Activated CD4-positive, CD25-positive, alpha-beta regulatory T cell treated with anti-CD3 and anti-CD28 coated beads, Interleukin-2, amount 50 U/mL, for 72 hours (primary cell): ENCODE measurements around the gene CA10.

Experiments
- DNase-seq: peaks from one replicate; pipeline ENCODE4 v3.0.0; 2021

Gene CA10

DNA sequence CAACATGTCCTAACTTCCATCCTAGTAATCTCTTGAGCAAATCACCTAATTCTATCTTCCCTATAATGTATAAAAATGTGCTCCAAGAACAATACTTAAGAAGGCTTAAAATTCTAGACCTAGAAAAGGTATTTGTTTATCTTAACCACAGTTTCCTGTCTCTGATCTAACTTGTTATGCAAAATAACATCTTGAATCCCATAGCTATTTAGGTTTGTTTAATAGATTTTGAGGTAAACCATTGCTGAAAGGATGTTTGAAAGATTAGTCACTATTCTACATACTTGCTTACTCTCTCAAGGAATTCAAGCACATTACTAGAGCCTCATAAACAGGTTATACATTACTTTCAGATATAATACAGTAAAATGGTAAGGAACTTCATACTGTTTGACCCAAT, 13.0 kb downstream of the CA10 start:
- no peak for DNase-seq

DNA sequence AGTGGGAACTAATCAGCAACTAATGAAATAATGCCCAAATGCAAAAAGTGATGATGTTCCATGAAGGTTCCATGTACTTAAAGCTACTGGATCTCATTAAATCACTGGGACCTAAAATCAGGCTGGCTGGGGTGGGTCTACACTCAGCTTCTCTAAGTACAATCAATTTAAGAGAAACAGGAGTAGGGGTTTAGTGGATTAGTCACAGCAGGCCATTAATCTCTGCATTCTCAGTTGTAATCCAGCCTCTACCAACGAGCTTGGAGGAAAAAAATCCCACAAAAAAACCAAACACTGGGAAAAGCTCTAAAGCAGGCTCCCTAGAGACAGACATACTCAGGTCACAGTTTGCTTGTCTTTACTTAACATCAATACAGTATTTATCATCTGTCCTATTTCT, 15.0 kb downstream of the CA10 start:
- no peak for DNase-seq

- DNase-seq, result no peak
Measured at GRCh38 chr17:52140601-52141000, 17.9 kb downstream of the CA10 start.

DNA sequence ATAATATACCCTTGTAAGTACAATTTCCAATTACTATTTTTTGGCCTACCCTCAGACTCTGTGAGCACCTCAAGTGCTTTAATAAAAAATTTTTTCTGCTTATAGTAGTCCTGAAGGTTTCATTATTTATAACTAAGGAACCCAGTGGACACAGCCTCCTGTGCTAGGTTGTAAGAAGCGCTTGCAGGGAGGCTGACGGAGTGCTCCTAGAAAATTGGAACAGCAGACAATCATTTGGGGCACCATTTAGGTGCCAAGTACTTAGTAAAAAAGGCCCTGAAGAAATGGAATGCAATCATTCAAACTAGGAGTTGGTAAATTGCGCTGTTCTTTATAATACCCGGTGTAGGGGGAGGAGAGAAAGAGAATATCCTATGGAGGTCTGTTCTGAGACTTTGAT, 19.8 kb downstream of the CA10 start:
- DNase-seq, result no peak

DNA sequence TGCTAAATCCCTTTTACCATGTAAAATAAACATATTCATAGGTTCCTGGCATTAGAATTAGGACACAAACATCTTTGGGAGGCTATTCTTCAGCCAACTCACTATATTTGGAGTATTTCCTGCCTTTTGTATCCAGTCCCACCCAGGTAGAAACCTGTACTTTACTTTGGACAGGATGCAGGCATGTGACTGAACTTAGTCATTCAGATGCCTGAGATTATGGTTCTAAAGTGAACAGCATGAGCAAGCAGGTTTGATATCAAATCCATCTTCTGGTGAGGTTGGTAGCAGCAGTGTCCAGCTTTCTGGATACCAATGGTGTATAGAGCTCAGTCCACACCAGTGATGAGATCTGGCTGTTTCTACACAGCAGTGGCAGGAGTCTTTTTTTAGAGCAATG, 20.2 kb downstream of the CA10 start:
- no peak for DNase-seq

DNA sequence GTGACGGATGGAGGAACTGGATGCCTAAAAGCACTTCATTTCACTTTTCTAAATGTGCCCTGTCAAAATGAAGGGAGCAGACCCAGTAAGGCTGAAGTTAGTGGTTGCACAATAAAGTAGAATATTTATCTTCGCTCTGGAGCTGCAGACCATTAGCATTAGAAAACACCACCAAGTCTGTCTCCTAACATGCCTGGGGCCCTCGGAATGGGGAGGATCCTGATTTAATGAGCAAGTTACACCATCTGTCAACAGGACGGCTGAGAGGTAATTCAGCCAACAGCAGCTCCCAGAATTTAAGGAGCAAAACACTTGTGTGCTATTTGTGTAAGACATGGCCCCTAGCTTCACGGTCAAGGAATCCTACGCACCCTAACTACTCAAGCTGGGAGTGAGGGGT, 22.3 kb downstream of the CA10 start:
- no peak for DNase-seq

- DNase-seq, result no peak
Measured at GRCh38 chr17:52134641-52135040, 23.9 kb downstream of the CA10 start.

GRCh38 chr17:52128721-52129120, 29.8 kb downstream of the CA10 start:
- DNase-seq, result no peak

DNA sequence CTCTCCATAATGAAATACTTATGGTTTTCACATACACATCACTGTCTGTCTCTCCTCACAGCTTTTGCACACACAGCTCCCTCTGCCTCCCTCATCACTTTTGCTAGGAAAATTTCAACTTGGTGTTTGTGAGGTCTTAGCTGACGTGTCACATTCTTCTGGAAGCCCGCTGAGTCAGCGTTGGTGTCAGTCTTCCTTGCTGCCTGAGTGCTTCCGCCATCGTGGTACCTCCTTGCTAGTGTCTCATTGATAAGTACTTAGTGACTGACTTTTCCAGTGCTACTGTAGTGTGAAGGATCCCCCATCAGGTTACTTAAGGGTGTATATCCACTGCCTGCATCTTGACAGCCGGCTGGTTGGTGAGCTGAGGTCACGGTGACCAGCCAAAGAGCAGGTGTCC, 33.5 kb downstream of the CA10 start:
- no peak for DNase-seq

DNA sequence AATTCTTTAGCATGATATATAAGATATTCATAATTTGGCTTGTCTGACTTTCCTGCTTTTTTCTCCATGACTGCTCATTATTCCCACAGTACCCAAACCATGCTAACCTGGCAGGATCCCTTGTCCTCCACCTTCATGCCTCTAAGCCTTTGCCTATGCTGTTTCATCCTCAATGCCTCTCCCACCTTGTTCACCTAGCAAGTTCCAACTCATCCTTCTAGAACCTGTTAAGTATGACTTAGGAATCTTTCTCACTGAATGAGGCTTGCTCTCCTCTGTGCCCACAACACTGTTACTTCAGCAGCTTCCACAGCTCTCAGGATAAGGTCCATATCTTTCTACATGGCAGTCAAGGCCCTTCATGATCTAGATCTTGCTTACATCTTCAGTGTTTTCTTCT, 34.0 kb downstream of the CA10 start:
- DNase-seq, result no peak

- DNase-seq, result no peak
Measured at GRCh38 chr17:52120465-52120864, 38.0 kb downstream of the CA10 start.

DNA sequence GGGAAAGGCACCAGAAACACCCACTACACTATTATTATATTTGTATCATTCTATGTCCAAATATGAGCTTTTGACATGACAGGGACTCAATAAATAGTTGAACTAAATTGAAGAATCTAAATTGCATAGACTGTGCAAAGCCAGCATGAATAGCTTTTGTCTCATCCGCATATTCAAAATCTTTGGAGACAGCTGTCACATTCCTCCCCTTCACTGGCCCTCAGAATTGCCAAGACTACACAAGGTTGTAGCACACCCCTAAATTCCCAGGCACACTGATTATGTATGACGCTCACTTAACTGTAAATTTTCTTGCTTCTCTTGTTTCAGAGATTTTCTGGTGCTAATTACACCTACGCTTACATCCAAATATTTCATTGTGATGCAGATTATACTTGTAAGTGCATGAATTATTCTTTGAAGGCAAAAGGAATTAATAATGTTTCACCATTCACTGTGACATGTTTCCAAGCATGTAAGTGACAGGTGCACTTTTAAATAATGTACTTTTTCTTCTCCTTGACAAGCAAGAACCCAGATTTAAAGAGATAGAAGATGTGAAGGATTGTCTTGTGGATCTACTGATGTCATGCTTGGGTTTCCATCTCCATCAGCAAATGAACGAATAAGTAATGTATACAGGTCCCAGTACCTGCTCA, 47.5 kb downstream of the CA10 start:
- no peak for DNase-seq

DNA sequence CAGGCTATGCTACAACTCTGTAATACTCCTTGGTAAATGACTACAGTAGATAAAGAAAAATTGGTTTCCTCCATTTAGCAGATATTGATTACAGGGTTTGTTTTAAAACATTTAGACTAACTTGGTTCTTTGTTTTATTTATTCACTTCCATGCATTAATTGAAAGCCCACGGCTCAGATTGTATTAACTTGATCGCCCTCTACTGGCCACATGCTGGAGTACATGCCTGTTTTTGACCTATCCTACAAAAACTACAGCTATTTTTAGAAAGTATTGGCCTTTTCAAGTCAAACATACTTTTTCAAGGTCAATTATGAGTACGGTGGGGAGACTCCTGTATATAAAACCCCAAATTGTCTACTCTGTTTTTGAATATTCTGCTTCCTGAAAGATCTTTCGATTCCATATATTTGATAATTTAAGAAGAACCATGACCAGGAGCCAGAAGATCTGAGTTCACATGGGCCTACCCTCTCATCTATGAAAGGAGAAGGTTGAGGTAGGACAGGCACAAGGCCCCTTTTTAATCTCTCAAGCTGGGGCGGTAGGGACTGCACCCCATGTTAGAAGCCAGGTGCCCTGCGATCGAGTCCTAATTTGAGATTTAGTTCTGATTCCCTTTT, 51.8 kb downstream of the CA10 start:
- peak; percentile 40 for DNase-seq

GRCh38 chr17:52106072-52106471, 52.4 kb downstream of the CA10 start:
- DNase-seq, result no peak

DNA sequence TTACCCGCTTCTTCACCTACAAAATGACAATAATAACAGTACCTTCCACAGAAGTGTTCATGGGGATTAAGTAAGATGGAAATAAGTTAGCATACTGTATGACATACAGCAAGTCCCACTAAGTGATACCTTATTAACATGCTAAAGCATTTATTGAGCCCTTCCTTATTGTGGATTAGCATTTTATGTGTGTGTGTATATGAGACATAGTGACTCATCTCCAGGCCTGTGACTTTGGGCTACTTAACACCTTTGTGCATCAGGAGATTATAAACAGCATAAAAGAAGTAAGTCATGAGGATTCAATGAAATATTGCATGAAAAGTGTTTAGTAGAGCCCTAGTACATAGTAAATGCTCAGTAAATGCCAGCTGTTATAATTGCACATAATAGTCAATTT, 52.9 kb downstream of the CA10 start:
- no peak for DNase-seq

DNA sequence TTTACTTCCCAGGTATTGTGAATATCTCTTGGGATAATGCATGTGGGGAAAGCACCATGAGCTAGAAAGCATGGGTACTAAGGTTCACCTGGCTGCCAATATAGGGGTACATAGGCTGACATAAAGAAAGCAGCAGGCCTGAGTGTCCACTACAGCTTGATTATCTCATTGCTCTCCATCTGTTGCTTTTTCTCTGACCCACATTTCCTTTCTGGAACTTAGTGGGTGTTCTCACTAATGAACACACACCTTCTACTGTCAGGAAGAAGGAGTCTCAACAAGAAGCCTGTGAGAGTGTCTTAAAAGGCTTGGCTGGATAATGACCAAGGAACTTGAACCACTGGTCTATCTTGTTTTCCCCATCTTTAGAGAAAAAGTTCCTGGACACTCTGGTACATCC, 62.5 kb downstream of the CA10 start:
- DNase-seq, result no peak

GRCh38 chr17:52084176-52084575, 74.3 kb downstream of the CA10 start:
- no peak for DNase-seq

GRCh38 chr17:52079496-52079895, 79.0 kb downstream of the CA10 start:
- DNase-seq, result no peak

DNA sequence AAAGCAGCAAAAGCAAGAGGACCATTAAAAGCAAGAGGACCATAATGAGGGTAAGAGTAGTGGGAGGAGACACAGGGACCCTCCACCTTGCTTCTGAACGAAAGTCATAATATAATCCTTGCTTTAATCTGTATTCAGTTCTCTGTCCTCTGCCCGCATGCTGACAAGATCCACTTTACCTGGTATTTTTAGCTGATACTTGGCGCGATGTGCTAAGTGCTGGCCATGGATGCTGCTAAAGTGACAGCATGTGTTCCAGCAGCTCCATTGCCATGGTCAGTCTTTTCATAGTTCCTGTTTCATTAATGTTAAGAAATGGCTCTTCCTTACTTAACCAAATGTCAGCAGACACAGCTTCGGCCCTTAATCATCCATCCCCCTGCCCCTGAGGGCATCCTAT, 86.8 kb downstream of the CA10 start:
- no peak for DNase-seq

GRCh38 chr17:52064791-52065211, 93.7 kb downstream of the CA10 start:
- no peak for DNase-seq

- no peak for DNase-seq
Measured at GRCh38 chr17:52049496-52049895, 109.0 kb downstream of the CA10 start.

- DNase-seq, result no peak
Measured at GRCh38 chr17:52049051-52049450, 109.5 kb downstream of the CA10 start.

DNA sequence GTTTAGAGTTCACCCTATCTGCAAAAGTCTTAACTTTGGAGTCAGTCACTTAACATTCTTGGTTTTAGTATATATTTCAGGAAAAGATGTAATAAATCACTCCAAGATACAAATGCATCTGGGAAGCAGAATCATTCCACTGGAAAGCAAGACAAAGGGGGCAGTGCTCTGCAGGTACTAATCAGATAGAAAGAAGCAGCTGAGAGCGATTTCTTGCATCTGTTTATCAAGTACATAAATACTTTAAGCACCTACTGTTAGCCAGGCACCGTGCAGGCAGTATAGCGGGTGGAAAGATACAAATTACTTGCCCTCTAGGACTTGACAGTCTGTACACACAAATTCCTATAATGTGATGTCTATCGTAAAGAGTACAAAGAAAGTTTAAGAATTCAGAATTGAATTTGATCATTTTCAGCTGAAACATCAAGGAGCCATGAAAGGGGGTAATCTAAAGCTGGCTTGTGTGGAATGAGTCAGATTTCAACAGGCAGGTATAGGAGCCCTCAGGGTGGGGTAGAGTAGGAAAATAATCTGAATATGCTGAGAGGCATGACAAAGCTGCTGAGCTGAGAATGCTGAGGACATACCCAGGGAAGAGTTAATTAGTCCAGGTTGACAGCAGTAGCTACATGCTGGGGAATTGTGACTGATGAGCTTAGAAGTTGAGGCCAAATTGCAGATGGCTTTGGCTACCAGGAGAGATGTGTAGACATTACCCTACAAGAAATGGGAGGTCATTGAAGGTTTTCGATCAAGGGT, 110.2 kb downstream of the CA10 start:
- DNase-seq, result no peak

DNA sequence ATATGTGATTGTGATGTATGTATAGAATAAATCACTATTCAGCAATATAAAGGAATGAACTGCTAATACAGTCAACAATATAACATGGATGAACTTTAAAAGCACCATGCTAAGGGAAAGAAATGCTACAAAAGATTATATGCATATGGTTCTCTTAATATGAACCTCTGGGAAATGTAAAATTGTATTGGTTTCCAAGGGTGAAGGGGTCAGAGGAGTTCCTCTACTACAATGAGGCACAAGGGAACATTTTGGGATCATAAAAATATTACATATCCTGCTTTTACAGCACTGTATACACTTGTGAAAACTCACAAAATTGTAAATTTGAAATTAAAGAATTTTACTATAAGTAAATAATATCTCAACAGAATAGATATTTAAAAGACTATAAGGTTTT, 111.4 kb downstream of the CA10 start:
- DNase-seq, result no peak
